ENCODE data around the gene MCTS1. TPM values are rescaled to one million over a fixed set of nuclear protein-coding genes. Genes with fewer than 3 reads are reported as not detected.
A peak's percentile ranks its signal among the peaks of the same experiment; 100 is the strongest.
"Not testable (repeated sequence)": the region's sequence is repeated elsewhere in the genome, so short reads cannot be mapped to it uniquely, and the experiment has no call there.

Gene MCTS1, protein sequence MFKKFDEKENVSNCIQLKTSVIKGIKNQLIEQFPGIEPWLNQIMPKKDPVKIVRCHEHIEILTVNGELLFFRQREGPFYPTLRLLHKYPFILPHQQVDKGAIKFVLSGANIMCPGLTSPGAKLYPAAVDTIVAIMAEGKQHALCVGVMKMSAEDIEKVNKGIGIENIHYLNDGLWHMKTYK
- 10 to 100 TPM; 31.5 to 35.1 TPM for total RNA-seq
- long read RNA-seq, transcript MCTS1-202 (6 exons, 1,018 nt), result major isoform, 11 of 21 reads
- long read RNA-seq, partial matches to known transcripts, result 0 of 21 reads
- long read RNA-seq, other reads (novel, unspliced or antisense), result 10 of 21 reads

DNA sequence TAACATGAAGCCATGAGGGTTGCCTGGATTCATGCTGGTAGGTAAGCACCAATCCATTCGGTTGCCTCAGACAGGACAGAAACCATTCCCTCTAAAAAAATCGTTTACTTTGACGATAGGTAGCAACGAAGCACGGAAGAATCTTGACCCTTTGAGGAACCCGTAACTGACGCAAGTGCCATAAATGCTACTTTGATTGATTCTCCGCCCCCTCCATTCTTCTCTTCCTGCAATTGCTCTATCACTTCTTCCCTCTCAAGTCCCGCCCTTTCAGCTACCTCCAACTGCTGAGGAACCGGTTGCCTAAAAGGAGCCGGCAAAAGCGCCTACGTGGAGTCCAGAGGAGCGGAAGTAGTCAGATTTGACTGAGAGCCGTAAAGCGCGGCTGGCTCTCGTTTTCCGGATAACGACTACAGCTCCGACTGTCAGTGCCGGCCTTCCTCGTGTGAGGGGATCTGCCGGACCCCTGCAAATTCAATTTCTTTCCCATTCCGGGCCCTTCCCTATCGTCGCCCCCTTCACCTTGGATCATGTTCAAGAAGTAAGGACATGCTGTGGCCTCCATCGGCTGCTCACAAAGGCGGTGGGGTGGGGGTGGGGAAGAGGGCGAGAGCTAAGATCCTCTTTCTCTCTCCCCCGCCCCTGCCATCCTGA, at the start of gene MCTS1:
MCTS1 (plus strand) TSS at position 395 of the 654 bp plus-strand sequence; CDS start at position 531, 136 bp downstream.
- intact Hi-C loops (cut with DNase I, micrococcal nuclease), result no loop called here
- ATAC-seq (peak; percentile 97), DNase-seq (peak; percentile 85 to 91)

DNA sequence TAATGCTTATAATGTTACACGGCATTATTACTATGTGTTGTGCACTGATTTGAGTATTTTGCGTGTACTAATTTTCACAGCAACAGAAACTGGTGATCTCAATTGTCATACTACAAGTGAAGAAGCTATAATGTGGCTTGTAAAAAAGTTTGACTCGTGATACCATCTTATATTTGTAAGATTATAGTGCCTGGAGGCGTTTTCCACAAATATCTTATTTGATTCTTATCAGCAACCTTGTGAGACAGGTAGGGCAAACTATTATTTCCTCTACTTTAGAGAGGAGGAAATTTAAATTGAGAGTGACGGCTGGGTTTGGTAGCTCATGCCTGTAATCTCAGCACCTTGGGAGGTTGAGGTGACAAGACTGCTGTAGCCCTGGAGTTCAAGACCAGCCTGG, 47.6 kb upstream of the MCTS1 start:
- ATAC-seq (no peak), DNase-seq (no peak)
- intact Hi-C loops (cut with DNase I, micrococcal nuclease), result no loop called here

DNA sequence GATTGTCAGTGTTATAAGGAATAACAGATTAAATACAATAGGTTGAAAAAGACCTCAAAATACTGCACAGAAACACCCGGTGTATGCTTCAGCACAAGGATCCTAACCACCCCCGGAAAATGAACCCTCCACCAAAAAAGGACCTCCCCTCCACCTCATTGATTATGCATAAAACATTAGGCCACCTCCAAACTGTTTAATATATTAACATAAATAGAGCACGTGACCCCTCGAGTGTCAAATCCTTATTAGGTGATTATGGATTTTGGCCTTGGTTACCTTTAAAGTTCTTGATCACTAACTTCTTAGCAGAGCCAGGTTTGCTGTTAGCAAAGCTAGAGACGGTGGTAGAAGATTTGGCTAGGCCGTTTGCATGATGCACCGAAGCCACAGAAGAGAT, 44.1 kb upstream of the MCTS1 start:
- intact Hi-C loops (cut with DNase I, micrococcal nuclease), result no loop called here
- DNase-seq, result no peak
- ATAC-seq, result no peak

DNA sequence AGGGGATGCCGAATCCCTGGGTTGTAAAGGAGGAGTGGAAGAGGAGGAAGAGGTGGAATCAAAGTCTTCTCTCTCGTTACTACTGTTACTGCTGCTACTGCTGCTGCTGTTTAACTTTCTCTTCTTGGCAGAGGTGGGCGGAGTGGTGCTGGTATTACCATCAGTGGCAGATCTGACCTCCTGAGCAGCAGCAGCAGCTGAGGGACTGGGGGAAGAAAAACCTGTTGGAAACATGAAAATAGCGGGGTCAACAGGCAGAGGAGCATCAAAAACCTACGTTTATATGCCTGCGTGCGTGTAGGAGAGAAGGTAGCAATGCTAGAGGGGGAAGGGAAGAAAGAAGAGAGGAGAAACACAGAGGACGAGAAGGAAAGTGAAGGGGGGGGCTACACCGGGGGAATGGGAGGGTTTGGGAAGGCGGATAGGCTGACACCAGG, 43.5 kb upstream of the MCTS1 start:
- intact Hi-C loops (cut with DNase I, micrococcal nuclease), result no loop called here
- DNase-seq, result peak; percentile 40 to 51
- ATAC-seq, result peak; percentile 47

DNA sequence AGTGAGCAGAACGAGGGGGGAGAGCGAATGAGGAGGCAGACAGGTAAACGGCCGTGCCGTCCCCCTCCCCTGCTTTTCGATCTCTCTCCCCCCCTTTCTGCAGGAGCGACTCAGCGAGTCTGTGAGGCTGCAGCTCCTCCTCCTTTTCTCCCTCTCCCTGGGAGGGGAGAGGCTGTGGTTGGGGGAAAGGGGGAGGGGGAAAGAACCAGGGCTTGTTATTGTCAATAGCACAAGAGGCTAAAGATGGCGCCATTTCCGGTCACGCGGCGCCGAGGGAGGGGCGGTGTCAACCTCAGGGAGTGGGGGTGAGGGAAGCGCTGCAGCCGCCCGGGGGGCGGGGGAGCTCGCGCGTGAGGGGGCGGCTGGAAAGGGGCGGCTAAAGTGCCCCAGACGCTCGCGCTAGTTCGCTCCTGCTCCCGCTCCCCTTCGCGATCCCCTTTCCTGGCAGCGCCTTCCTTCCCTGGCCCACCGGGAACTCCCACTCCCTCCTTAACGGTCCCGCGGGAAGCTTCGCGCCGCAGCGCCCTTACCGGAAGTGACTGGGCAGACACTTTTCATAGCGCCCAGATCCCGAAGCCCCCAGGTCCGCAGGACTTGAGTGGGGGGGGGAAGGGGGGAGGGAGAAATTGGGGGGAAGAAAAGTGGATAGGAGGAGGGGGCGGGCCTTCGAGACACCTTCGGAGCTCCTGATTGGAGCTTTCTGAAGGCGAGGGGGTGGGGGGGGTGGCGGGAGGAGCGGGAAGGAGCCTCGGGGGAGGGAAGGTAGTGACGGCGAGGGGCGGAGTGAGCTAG, 42.9 kb upstream of the MCTS1 start, which contains the start of gene CUL4B:
CUL4B (minus strand) TSS at position 121 of the 792 bp plus-strand sequence. CDS start 324 bp downstream, outside the sequence.
- DNase-seq, result peak; percentile 90 to 93
- intact Hi-C loops (cut with DNase I, micrococcal nuclease), result no loop called here
- peak; percentile 90 for ATAC-seq

DNA sequence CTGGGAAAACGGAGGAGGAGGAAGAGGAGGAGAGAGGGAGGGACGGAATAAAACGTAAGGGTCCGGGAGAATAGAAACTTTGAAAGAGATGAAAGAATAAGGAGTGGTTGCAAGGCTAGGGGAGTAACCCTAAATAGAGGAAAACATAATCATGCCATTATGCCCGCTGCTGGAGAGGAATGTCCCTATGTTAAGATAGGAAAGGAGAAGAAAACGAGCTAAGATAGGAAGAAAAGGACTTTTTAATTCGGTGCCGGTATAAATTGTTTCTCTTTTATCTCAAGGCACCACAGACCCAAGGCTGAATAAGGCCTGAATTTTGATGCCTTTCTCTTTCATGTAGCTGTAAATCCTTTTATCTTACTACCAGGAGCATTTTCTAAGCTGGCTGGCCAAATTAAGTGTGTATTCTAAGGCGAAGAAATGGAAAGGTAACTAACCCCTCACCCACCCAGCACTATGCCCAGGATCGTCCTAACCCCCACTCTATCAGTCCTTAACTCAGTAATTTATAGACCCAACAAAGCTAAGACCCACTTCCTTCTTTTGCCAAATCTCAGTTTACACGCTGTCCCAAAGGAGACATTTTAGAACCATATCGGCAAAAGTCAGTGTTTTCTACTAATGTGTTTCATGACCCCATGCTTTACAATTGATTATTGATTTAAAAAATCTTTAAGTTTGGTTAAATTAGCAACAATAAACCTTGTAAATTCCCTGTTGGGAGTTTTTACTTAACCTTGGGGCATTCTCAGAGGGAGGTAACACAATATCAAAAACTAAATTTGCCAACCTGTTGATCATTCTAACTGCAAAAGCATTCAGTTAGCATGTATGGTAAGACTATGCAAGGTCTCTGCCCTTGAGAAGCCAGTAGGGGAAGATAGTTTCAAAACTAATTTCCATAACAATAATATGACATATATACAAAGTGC, 42.0 kb upstream of the MCTS1 start:
- ATAC-seq, result no peak
- intact Hi-C loops (cut with DNase I, micrococcal nuclease), result no loop called here
- no peak for DNase-seq

DNA sequence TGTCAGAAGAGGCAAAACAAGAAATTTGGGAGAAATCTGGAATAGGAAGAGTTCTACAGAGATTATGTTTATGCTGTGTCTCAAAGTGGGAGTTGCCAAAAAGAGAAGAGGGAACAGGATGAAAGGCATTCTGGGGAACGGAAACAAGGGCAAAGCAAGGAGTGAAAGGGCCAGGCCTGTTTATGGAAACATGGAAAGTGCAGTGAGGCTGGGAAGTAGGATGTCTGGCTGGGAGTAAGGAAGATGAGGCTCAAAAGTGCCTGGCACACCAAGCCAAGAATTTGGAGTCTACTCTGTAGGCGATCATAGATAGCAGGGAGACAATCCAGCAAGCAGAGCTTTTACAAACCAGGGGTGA, 41.4 kb upstream of the MCTS1 start:
- DNase-seq (no peak), ATAC-seq (no peak)
- intact Hi-C loops (cut with DNase I, micrococcal nuclease), result no loop called here

DNA sequence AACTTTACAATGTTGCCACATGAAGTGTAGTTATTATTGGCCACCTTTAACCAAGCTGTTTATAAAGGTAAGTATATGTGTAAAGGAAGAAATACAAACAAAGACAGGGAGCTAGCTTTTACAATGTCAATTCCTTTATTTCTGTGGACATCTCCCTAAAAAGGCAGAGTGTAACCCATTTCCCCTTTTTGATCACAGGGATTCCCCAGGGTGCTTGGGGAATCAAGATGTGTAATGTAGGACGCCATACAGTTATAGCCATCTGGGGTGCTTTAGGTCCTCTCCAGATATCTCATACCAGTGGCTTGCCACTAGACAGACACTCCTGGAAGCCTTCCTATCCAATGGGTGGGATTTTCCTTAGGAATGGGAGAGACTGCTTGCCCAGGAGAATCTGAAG, 39.0 kb upstream of the MCTS1 start:
- intact Hi-C loops (cut with DNase I, micrococcal nuclease), result no loop called here
- DNase-seq (no peak), ATAC-seq (no peak)

DNA sequence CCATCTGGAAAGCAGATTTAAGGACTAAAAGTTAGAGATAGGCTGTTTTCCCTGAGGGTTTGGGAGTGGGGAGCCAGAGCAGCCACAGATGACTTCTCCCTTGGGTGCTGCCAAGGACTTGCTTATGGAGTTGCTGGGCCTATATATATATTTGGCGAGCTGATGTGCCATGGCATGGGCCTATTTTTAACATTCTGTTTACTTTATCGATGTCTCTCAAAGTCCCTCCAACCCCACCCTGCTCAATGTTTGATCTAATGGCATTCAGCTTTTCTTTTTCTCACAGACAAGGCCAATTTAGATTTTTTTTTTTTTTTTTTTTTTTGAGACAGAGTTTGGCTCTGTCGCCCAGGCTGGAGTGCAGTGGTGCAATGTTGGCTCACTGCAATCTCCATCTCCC, 37.1 kb upstream of the MCTS1 start:
- no peak for ATAC-seq
- DNase-seq, result no peak
- intact Hi-C loops (cut with DNase I, micrococcal nuclease), result no loop called here

DNA sequence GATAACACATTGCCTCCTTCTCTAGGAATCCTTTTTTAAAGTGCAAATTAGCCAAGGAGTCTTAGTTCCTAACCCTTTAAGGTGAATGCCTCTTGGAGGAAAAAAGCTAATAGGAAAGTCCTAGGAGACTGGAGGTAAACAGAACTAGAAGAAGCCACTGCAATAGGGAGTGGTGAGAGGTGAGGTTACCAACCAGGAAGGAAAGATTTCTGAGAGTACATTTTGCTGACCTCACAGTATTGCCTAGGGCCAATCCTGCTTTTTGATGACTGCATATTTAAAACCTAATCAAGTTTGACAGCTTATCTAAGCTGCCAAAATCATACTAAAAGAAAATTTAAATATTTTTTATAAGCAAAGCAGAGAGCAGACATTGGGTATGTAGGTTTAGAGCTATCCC, 35.9 kb upstream of the MCTS1 start:
- ATAC-seq, result peak; percentile 91
- DNase-seq, result no peak
- intact Hi-C loops (cut with DNase I, micrococcal nuclease), result no loop called here

DNA sequence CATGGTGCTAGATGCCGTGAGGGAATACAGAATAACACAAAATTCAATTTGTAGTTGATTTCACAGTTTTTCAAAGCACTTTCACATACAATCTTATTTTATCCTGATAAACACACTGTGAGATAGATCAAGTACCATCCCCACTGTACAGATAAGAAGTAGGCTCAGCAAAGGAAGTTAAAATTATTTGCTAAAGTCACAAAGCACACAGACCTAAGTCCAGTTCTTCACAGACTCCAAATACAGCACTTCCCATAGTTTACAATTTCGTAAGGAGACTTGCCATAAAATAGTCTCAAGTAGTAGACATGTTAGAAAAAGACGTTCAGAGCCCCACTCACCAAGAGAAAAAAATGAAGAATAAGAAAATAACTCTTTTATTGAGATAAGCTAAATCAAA, 35.3 kb upstream of the MCTS1 start:
- peak; percentile 68 for ATAC-seq
- DNase-seq, result no peak
- intact Hi-C loops (cut with DNase I, micrococcal nuclease), result no loop called here

DNA sequence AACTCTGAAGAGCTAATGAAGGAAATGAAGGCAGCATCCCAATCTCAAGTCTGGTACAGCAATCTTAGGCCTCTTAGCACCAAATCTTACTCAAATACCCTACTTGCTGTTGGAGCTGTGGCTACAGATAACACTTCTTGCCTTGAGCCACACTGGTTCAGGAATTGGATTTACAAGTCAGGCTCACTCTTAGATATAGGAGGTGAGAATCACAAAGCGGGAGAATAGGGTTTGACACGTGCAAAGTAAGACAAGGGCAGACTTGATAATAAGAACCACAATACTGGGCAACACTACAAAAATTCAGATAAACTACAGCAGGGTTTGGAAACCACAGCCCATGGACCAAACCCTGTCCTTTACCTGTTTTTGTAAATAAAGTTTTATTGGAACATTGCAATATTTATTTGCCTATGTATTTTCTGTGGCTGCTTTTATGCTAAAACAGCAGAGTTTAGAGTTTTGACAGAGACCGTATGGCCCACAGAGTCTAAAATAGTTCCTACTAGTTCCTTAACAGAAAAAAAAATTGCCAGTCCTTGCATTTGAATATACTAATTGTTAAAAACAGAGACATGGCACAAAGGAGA, 33.8 kb upstream of the MCTS1 start:
- intact Hi-C loops (cut with DNase I, micrococcal nuclease), result no loop called here
- DNase-seq (no peak), ATAC-seq (no peak)

DNA sequence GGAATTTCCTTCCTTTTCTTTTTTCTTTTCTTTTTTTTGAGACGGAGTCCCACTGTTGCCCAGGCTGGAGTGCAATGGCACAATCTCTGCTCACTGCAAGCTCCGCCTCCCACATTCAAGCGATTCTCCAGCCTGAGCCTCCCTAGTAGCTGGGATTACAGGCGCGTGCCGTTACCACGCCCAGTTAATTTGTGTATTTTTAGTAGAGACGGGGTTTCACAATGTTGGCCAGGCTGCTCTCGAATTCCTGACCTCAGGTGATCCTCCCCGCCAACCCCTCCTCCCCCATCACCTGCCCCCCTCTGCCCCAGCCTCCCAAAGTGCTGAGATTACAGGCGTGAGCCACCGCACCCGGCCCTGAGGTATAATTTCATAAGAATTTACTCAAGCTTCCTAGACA, 30.1 kb upstream of the MCTS1 start:
- intact Hi-C loops (cut with DNase I, micrococcal nuclease); DNase-seq; ATAC-seq: not testable (repeated sequence)

DNA sequence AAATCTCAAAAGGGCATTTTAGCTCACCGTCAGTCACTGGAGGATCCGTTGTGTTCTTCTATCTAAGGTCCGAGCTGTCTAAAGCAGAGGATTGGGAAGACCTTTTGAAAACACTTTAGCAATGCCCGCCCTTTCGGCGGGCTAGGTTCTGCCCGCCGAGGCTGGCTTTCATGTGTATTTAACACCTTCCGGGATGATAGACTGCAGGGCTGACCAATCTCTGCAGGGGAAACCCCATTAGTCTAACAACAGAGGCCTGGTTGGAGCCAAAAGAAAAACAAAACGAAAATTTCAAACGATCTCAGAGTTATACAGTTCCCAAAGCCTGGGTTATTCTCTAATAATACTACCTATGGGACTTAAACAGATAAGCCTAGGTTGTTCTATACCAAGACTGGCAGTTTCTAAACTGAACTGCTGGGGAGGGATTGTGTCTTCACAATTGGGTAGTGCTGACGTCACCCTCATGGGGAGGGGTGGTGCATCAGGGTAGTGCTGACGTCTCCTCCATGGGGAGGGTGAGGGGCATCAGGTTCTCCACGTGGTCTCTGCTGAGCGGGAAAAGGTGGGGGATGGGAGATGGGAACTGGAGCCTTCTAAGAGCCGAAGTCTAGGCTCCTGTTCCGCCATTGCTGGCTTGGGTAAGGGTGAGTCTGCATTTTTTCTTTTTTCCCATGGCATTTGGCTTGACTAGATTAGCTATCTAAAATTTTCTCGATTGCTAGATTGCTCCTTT, 28.4 kb upstream of the MCTS1 start:
- intact Hi-C loops (cut with DNase I, micrococcal nuclease), result no loop called here
- DNase-seq (no peak), ATAC-seq (no peak)

DNA sequence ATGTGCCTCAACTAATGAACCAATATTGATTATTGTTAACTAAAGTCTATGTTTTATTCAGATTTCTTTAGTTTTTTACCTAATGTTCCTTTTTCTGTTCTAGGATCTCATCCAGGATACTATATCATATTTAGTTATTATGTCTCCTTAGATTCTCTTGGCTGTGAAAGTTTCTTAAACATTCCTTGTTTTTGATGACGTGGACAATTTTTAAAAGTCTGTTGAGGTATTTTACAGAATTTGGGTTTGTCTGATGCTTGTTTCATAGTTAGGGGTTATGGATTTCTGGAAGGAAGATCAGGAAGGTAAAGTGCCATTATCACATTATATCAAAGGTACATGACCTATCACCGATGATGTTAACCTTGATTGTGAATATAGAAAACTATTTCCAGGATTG, 18.2 kb upstream of the MCTS1 start:
- ATAC-seq (no peak), DNase-seq (no peak)
- intact Hi-C loops (cut with DNase I, micrococcal nuclease), result no loop called here

DNA sequence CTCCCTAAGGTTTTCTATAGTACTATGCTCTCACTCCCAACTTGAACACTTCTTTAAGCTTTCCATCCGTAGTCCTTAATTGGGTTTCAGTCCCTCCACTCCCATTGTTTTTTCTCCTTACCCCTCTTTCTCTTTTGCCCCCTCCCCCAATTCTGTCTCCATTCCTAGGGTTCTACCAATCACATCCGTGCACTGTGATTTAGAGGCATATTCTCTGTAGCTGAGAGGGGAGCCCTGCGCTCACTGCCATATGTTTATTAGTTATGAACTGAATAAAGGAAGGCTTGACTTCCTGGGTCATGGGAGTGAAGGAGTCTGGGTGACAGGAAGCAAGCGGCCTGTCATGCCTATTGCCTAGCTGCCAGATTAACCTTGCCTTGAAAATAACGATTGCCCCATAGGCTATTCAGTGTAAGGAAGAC, 471 bp downstream of the MCTS1 start:
- ATAC-seq, result peak; percentile 82
- DNase-seq, result peak; percentile 31 to 42
- intact Hi-C loops (cut with DNase I, micrococcal nuclease), result no loop called here

DNA sequence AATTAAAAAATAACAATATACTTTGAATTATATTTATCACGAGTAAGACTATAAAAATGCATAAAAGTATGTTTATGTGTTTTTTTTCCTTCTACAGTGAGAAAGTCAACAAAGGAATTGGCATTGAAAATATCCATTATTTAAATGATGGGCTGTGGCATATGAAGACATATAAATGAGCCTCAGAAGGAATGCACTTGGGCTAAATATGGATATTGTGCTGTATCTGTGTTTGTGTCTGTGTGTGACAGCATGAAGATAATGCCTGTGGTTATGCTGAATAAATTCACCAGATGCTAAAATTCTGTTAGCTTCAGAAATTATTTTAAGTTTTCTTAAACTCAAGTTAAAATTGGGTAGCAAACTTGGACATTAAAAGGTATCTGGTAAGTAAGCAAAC, 8.2 kb downstream of the MCTS1 start:
- DNase-seq (no peak), ATAC-seq (no peak)
- intact Hi-C loops (cut with DNase I, micrococcal nuclease), result no loop called here

DNA sequence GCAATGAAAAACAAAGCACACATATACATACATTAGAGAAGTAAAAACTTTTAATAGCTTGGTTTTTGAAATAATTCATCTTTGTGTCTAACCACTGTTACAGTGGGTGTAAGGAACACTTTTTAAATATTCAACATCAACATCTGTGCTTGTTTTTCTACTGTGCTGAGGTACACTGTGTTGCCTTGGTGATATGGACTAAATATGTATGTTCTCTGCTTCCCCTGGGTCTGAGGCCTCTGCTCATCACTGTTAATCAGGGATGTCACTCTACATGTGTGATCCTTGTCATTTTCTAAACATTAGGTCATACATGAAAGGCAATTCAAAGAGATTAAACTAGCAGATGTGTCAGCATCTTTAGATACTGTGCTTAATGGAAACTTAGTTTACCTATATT, 10.9 kb downstream of the MCTS1 start:
- DNase-seq, result no peak
- intact Hi-C loops (cut with DNase I, micrococcal nuclease), result no loop called here
- no peak for ATAC-seq
